ENCODE data around the gene TULP3.

The TULP3 gene

DNA sequence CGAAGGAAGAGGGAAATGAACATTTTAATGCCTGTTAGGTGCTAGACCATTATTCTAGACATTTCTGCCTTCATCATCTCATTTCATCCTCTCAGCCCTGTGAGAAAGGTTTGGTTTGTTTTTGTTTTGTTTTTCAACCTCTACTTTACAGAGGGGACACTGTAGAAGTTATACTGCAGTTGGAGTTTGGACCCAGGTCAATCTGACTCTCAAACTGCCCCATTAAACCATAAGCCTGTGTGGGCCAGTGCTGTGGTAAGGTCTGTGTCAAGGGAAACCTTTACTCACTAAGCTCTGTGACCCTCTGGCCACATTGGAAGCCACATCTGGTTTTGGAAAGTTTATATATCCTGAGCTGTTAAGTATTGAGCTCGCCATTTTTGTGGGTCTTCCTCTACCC is 77.0 kb downstream of the TULP3 start:
- Mint-ChIP-seq H3K4me1 (peaks cover 20% of the 10 kb centered on the region), H3K9me3 (no peaks in the 10 kb centered on the region), H3K27me3 (ENCODE audit: low read depth) (peaks cover 10% of the 10 kb centered on the region), H3K27ac (no peak overlapping the region), H3K4me3 (no peak overlapping the region), H3K36me3 (ENCODE audit: low read depth) (peaks cover 9% of the 10 kb centered on the region)
- TF ChIP-seq CTCF (IDR thresholded peaks at IDR 0.05; ENCODE audit: unreplicated experiment in 3 of 3), result no peak

DNA sequence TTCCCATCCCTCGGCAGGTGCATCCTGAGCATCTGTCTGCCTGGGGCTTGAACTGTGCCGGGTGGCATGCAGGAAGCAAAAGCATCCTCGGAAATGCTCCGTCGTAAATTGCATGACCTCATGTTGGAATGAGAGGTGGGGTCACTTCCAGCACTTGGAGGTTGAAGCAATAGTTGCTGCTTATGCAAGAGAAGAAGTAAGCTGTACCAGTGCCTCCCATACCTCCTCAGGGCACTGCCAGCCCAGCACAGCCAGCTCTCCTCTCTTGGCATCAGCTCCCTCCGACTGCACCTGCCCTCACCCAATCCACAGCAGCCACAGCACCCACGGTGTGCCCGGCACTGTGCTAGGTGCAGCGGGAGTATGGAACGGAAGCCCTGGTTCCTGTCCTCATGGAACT is 80.1 kb downstream of the TULP3 start:
- TF ChIP-seq CTCF (IDR thresholded peaks at IDR 0.05; ENCODE audit: unreplicated experiment in 3 of 3), result no peak
- H3K9me3 Mint-ChIP-seq, result no peaks in the 10 kb centered on the region
- H3K27me3 Mint-ChIP-seq (ENCODE audit: low read depth), result peaks cover 12% of the 10 kb centered on the region
- peaks cover 18% of the 10 kb centered on the region for H3K4me1 Mint-ChIP-seq
- no peak overlapping the region for H3K27ac Mint-ChIP-seq
- H3K4me3 Mint-ChIP-seq, result no peak overlapping the region
- H3K36me3 Mint-ChIP-seq (ENCODE audit: low read depth), result peaks cover 13% of the 10 kb centered on the region

GRCh38 chr12:2973566-2973965 is 82.9 kb downstream of the TULP3 start:
- no peaks in the 10 kb centered on the region for H3K9me3 Mint-ChIP-seq
- H3K4me1 Mint-ChIP-seq, result peaks cover 35% of the 10 kb centered on the region
- H3K4me3 Mint-ChIP-seq, result no peak overlapping the region
- peaks cover 7% of the 10 kb centered on the region for H3K27me3 Mint-ChIP-seq (ENCODE audit: low read depth)
- H3K27ac Mint-ChIP-seq, result peak overlapping the region in 1 of 3 experiments; percentile 7
- TF ChIP-seq CTCF (IDR thresholded peaks at IDR 0.05; ENCODE audit: unreplicated experiment in 3 of 3), result no peak
- peaks cover 9% of the 10 kb centered on the region for H3K36me3 Mint-ChIP-seq (ENCODE audit: low read depth)

GRCh38 chr12:2974560-2974971 is 83.9 kb downstream of the TULP3 start:
- Mint-ChIP-seq H3K27me3 (ENCODE audit: low read depth) (peaks cover 4% of the 10 kb centered on the region), H3K9me3 (no peaks in the 10 kb centered on the region), H3K27ac (no peak overlapping the region), H3K4me1 (peaks cover 35% of the 10 kb centered on the region), H3K4me3 (no peak overlapping the region), H3K36me3 (ENCODE audit: low read depth) (peaks cover 9% of the 10 kb centered on the region)
- TF ChIP-seq CTCF (IDR thresholded peaks at IDR 0.05; ENCODE audit: unreplicated experiment in 3 of 3), result no peak

GRCh38 chr12:2976581-2976996 is 85.9 kb downstream of the TULP3 start:
- no peaks in the 10 kb centered on the region for H3K9me3 Mint-ChIP-seq
- H3K27me3 Mint-ChIP-seq (ENCODE audit: low read depth), result peaks cover 4% of the 10 kb centered on the region
- no peak for TF ChIP-seq CTCF (IDR thresholded peaks at IDR 0.05; ENCODE audit: unreplicated experiment in 3 of 3)
- no peak overlapping the region for H3K4me3 Mint-ChIP-seq
- H3K27ac Mint-ChIP-seq, result no peak overlapping the region
- peaks cover 35% of the 10 kb centered on the region for H3K4me1 Mint-ChIP-seq
- peaks cover 4% of the 10 kb centered on the region for H3K36me3 Mint-ChIP-seq (ENCODE audit: low read depth)

DNA sequence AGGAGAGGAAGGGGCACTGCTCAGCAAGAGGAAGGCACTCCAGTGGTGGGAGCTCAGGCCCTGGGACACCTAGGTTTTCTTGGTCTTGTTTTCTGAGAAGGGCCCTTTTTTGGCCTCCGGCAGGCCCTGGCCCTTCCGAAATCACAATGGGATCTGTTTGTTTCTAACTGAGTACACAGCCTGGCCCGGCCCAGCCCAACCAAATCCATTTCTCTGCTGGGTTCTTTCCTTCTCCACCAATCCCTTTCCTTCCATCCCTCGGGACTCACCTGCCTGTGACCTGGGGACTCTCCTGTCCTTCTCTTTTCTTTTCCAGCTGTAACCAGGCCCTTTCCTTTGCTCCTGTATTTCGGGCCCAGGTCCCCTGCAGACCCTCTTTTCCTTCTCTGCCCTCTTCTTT is 87.1 kb downstream of the TULP3 start:
- no peak for TF ChIP-seq CTCF (IDR thresholded peaks at IDR 0.05; ENCODE audit: unreplicated experiment in 3 of 3)
- H3K27ac Mint-ChIP-seq, result no peak overlapping the region
- H3K36me3 Mint-ChIP-seq (ENCODE audit: low read depth), result peaks cover 3% of the 10 kb centered on the region
- no peak overlapping the region for H3K4me3 Mint-ChIP-seq
- no peaks in the 10 kb centered on the region for H3K9me3 Mint-ChIP-seq
- H3K27me3 Mint-ChIP-seq (ENCODE audit: low read depth), result peaks cover 3% of the 10 kb centered on the region
- H3K4me1 Mint-ChIP-seq, result peaks cover 39% of the 10 kb centered on the region
